Measurements from ENCODE around the gene LRCOL1.

The LRCOL1 gene

GRCh38 chr12:132569856-132570480 is 40.4 kb downstream of the LRCOL1 start:
- no peak for DNase-seq
- no peaks in the 10 kb centered on the region for H3K9me3 Mint-ChIP-seq
- CTCF ChIA-PET: interaction anchor here (1.4 to 1.6 kb wide), 2 partner anchors 9 to 46 kb away, joined by 3 read pairs; no protein-coding TSS in a partner anchor
- H3K36me3 Mint-ChIP-seq: peaks cover 1% of the 10 kb centered on the region
- H3K4me1 Mint-ChIP-seq: no peaks in the 10 kb centered on the region
- H3K27ac Mint-ChIP-seq: no peak overlapping the region
- H3K4me3 Mint-ChIP-seq: no peak overlapping the region
- H3K27me3 Mint-ChIP-seq: no peaks in the 10 kb centered on the region

DNA sequence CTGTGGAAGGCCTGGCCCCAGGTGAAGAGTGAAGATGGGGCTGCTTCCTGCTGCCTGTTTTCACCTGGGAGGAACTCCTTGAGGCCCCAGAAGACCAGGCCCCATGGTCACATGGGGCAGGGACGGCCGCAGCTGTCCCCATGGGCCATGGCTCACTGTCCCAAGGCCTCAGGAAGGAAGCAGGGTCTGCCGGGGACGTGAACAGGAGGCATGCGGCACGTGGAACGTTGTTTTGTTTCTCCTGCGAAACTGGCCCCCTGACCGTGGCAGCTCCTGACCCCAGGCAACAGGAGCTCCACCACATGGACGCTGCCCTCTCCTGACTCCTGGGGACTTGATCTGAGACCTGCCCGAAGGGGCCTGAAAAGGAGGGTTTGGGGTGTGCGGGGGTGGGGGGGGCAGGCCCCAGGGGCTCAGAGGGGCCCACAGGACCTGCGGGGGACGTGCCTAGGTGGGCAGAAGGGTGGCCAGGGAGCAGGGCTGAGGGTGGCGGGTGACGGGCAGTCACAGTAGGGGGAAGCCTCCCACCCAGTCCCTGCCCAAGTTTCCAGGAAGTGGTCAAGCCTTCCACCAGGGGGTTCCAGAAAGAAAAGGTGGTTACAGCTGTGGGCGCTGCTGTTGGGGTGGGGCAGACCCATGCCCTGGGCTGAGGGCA is 41.4 kb downstream of the LRCOL1 start:
- Mint-ChIP-seq H3K4me3 (no peak overlapping the region), H3K4me1 (no peaks in the 10 kb centered on the region), H3K27me3 (no peaks in the 10 kb centered on the region), H3K27ac (peak overlapping the region; percentile 58), H3K36me3 (no peaks in the 10 kb centered on the region), H3K9me3 (no peaks in the 10 kb centered on the region)
- CTCF ChIA-PET: interaction anchor here (1.4 to 1.6 kb wide), 2 partner anchors 8 to 45 kb away, joined by 3 read pairs; no protein-coding TSS in a partner anchor
- DNase-seq: no peak

- Mint-ChIP-seq H3K27me3 (no peaks in the 10 kb centered on the region), H3K4me3 (no peak overlapping the region), H3K4me1 (peaks cover 2% of the 10 kb centered on the region), H3K27ac (no peak overlapping the region), H3K9me3 (no peaks in the 10 kb centered on the region), H3K36me3 (no peaks in the 10 kb centered on the region)
- no peak for DNase-seq
- CTCF ChIA-PET: interaction anchor here (1.6 kb wide), 1 partner anchor 44 kb away, joined by 3 read pairs; no protein-coding TSS in a partner anchor
Observed at GRCh38 chr12:132568301-132568700, 42.1 kb downstream of the LRCOL1 start.

- no peak for DNase-seq
- Mint-ChIP-seq H3K27ac (no peak overlapping the region), H3K4me1 (peaks cover 2% of the 10 kb centered on the region), H3K9me3 (no peaks in the 10 kb centered on the region), H3K27me3 (no peaks in the 10 kb centered on the region), H3K36me3 (no peaks in the 10 kb centered on the region), H3K4me3 (no peak overlapping the region)
- CTCF ChIA-PET: interaction anchor here (1.2 kb wide), 1 partner anchor 151 kb away, joined by 3 read pairs; no protein-coding TSS in a partner anchor
Observed at GRCh38 chr12:132566516-132567131, 43.8 kb downstream of the LRCOL1 start.

DNA sequence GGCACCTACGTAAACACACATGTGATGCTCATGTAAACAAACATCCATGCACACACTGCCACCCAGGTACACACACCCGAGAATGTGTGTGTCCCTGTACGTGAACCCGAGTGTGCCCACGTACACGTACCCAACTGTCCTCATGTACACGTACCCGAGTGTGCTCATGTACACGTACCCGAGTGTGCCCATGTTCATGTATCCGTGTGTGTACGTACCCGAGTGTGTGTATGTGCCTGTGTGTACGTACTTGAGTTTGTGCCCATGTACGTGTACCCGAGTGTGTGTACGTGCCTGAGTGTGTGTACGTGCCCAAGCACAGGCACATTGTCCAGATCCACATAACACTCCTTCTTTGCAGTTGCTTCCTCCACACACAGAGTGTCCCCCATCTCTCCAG is 45.0 kb downstream of the LRCOL1 start:
- Mint-ChIP-seq H3K27ac (no peak overlapping the region), H3K27me3 (peaks cover 8% of the 10 kb centered on the region), H3K4me1 (peaks cover 7% of the 10 kb centered on the region), H3K36me3 (no peaks in the 10 kb centered on the region), H3K9me3 (no peaks in the 10 kb centered on the region), H3K4me3 (no peak overlapping the region)
- no peak for DNase-seq
- CTCF ChIA-PET: interaction anchor here (1.7 kb wide), 1 partner anchor 150 kb away, joined by 6 read pairs; no protein-coding TSS in a partner anchor

DNA sequence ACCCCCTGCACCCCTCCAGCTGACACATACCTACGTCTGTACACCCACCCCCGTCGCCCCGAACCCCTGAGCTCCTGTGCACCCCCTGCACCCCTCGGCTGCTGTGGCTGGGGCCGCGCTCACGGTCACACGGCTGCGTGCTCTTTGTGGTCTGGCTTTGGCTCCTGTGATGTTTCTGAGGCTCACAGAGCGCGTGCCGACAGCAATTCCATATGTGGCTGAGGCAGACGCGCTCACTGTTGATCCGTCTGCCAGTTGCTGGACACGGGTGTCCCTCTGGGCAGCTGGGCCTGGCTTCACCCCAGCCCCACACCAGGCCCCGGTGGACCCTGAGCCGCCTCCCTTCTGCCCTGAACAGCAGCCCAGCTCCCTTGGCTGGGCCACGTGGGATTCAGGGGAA is 46.5 kb downstream of the LRCOL1 start:
- no peaks in the 10 kb centered on the region for H3K36me3 Mint-ChIP-seq
- CTCF ChIA-PET: interaction anchor here (1.7 kb wide), 1 partner anchor 149 kb away, joined by 6 read pairs; no protein-coding TSS in a partner anchor
- no peak overlapping the region for H3K27ac Mint-ChIP-seq
- no peak overlapping the region for H3K4me3 Mint-ChIP-seq
- H3K4me1 Mint-ChIP-seq: peaks cover 12% of the 10 kb centered on the region
- DNase-seq: no peak
- H3K27me3 Mint-ChIP-seq: peaks cover 15% of the 10 kb centered on the region
- H3K9me3 Mint-ChIP-seq: no peaks in the 10 kb centered on the region

- CTCF ChIA-PET: interaction anchor here (2.6 kb wide), 1 partner anchor 147 kb away, joined by 31 read pairs; no protein-coding TSS in a partner anchor
- no peaks in the 10 kb centered on the region for H3K9me3 Mint-ChIP-seq
- H3K36me3 Mint-ChIP-seq: no peaks in the 10 kb centered on the region
- peaks cover 18% of the 10 kb centered on the region for H3K4me1 Mint-ChIP-seq
- no peak overlapping the region for H3K27ac Mint-ChIP-seq
- no peak overlapping the region for H3K4me3 Mint-ChIP-seq
- H3K27me3 Mint-ChIP-seq: peaks cover 29% of the 10 kb centered on the region
- DNase-seq: no peak
Observed at GRCh38 chr12:132562489-132563021, 47.8 kb downstream of the LRCOL1 start.

GRCh38 chr12:132561427-132562156 is 48.8 kb downstream of the LRCOL1 start:
- Mint-ChIP-seq H3K4me3 (peak overlapping the region; percentile 69), H3K4me1 (peaks cover 18% of the 10 kb centered on the region), H3K27ac (no peak overlapping the region), H3K36me3 (no peaks in the 10 kb centered on the region), H3K27me3 (peaks cover 34% of the 10 kb centered on the region), H3K9me3 (no peaks in the 10 kb centered on the region)
- CTCF ChIA-PET: interaction anchor here (0.6 to 2.6 kb wide), 13 partner anchors 8 to 608 kb away, joined by 3 to 31 read pairs (median 3); no protein-coding TSS in a partner anchor
- DNase-seq: peak; percentile 37

DNA sequence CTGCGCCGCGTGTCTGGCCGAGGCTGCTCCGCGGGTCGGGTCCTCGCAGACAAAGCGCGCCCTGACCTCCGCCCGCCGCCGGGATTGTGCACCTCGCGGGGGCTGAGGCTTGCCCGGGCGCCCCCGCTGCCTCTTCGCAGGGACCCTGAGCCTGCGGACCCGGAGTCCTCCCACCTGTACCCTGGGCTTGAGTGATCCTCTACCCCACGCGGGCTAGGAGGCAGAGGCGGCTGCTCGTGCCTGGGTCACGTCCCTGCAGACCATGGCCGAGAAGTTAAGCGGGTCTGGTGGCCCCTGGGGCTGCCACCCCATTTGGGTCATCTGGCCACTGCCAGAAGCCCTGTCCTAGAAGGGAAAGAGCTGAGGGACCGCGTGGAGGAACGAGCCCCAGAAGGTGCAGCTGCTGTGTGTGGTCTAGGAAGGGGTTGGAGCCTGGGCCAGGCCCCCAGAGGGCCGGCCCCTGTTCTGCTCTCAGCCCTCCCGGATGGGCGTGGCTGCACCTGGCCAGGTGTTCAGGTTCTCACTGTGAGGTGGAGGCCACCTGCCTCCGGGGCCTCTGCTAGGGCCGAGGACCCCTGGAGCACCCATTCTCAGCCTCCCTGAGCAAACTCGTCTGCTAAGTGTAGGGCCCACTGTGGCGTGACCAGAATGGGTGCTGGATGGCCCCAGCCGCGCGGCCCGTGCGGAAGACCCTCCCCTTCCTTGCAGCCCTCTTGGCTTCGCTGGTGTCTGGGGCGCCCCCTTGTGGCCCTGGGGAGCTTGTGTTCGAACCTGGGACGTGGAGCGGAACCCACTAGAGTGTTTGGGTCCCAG is 49.6 kb downstream of the LRCOL1 start:
- Mint-ChIP-seq H3K4me1 (peaks cover 18% of the 10 kb centered on the region), H3K27ac (no peak overlapping the region), H3K36me3 (no peaks in the 10 kb centered on the region), H3K4me3 (peak overlapping the region; percentile 69), H3K9me3 (no peaks in the 10 kb centered on the region), H3K27me3 (peaks cover 34% of the 10 kb centered on the region)
- CTCF ChIA-PET: interaction anchor here (0.5 to 2.6 kb wide), 14 partner anchors 9 to 607 kb away, joined by 3 to 31 read pairs (median 3); no protein-coding TSS in a partner anchor
- DNase-seq: peak; percentile 86

DNA sequence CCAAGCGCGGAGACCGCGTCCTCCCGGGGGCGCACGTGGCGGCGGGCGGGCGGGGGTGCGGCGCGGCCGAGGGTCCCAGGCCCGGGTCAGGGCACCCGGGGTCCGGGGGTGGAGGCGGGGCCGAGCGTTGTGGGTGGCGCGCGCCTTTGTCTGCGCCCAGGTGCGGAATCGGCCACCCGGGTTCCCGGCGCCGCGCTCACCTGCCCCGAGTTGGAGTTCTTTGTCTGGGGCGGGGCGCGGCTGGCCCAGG is 50.1 kb downstream of the LRCOL1 start:
- DNase-seq: peak; percentile 53

DNA sequence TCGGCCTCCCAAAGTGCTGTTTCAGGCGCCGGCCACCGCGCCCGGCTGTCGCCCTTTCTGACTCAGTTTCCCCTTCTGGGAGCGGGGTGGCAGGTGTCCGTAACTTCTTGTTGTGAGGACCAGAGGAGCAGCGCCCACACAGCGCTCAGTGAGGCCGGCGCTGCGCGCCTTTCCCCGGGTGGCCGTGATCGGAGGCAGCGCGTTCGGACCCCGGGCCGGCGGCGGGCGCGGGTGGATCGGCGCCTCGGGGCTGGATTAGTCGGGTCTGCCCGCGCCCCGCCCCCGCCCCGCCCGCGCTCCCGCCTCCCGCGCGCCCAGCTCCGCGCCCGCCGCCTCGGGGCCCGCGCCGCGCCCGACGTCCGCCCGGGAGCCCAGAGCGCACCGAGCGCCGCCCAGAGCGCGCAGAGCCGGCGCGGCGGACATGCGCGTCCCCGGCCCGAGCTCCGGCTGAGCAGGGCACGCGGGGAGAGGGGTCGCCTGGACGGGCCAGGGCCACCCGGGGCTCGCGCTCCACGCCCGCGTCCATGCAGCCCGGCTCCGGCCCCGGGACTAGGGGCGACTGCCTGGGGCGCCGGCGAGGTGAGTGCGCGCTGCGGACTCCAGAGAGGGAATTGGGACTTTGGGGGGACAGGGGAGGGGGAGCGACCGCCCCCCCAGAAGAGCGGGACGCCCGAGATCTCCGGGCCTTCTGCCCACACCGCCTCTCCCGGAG is 50.6 kb downstream of the LRCOL1 start:
- CTCF ChIA-PET: interaction anchor here (0.7 kb wide), 1 partner anchor 145 kb away, joined by 3 read pairs; no protein-coding TSS in a partner anchor
- H3K4me3 Mint-ChIP-seq: peak overlapping the region; percentile 73
- peak; percentile 61 for DNase-seq
- H3K9me3 Mint-ChIP-seq: no peaks in the 10 kb centered on the region
- H3K27ac Mint-ChIP-seq: no peak overlapping the region
- peaks cover 2% of the 10 kb centered on the region for H3K36me3 Mint-ChIP-seq
- H3K27me3 Mint-ChIP-seq: peaks cover 34% of the 10 kb centered on the region
- peaks cover 18% of the 10 kb centered on the region for H3K4me1 Mint-ChIP-seq

More for the DNA sequence above, 50.1 kb downstream of the LRCOL1 start:
- Mint-ChIP-seq H3K9me3 (no peaks in the 10 kb centered on the region), H3K4me1 (peaks cover 18% of the 10 kb centered on the region), H3K27ac (no peak overlapping the region), H3K36me3 (peaks cover 2% of the 10 kb centered on the region), H3K27me3 (peaks cover 34% of the 10 kb centered on the region), H3K4me3 (peak overlapping the region; percentile 69)
- CTCF ChIA-PET: interaction anchor here (1.0 to 2.6 kb wide), 4 partner anchors 15 to 145 kb away, joined by 3 to 31 read pairs (median 4); no protein-coding TSS in a partner anchor

DNA sequence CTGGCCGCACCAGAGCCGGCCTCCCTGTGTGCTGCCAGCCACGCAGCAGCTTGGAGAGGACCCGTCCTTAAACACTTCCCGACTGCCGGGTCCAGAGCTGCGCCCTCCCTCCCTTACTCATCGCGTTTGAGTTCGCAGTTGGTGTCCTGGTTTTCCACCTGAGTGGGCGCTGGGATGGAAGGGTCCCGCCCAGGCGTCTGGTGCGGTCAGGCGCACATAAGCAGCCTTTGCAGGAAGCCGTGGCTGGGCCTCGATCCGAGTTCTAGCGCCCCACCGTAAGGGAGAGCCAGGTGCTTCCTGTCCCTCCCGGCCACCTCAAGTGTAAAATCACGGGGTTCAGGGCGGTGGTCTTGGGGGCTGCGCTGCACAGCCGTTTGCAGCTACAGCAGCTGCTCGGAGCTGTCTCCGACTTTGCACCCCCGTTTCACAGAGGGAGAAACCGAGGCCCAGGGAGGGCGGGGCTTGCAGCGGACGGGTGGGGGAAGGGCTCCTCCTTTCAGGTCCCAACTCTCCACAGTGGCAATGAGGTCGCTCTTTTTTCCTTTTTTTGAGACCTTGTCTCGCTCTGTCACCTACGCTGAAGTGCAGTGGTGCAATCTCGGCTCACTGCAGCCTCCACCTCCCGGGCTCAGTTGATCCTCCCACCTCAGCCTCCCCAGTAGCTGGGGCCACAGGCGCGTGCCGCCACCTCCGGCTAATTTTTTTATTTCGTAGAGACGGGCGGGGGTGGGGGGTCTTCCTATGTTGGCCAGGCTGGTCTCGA is 51.3 kb downstream of the LRCOL1 start:
- peaks cover 18% of the 10 kb centered on the region for H3K4me1 Mint-ChIP-seq
- no peaks in the 10 kb centered on the region for H3K9me3 Mint-ChIP-seq
- DNase-seq: peak; percentile 52
- H3K27ac Mint-ChIP-seq: peak overlapping the region; percentile 49
- peaks cover 34% of the 10 kb centered on the region for H3K27me3 Mint-ChIP-seq
- H3K4me3 Mint-ChIP-seq: peak overlapping the region; percentile 73
- CTCF ChIA-PET: interaction anchor here (0.7 to 2.2 kb wide), 4 partner anchors 112 to 154 kb away, joined by 3 to 6 read pairs (median 3); no protein-coding TSS in a partner anchor
- H3K36me3 Mint-ChIP-seq: peaks cover 2% of the 10 kb centered on the region

All from activated naive CD4-positive, alpha-beta T cell treated with anti-CD3 and anti-CD28 coated beads, Interleukin-2, amount 10 ng/mL, durations not matched to agents 7 days and 5 days (primary cell).